MM.1S (cell line): ENCODE results near the gene RRP15.

ENCODE experiments used
- CTCF ChIP-seq: fragments of 300-600 bp; sonication (generic); IDR thresholded peaks from 2 replicates; pipeline ENCODE4 v1.5.1; 2016; ENCODE audit warnings: antibody characterized with exemption, low read length, mixed read lengths
- EZH2 ChIP-seq: fragments of 300-600 bp; sonication (generic); optimal IDR thresholded peaks from 2 replicates; pipeline ENCODE3; 2017; ENCODE audit warnings: low read depth, mild to moderate bottlenecking, antibody characterized with exemption, low read length, mixed read lengths
- EZH2phosphoT487 ChIP-seq: fragments of 300-600 bp; sonication (generic); IDR thresholded peaks from 2 replicates; pipeline ENCODE4 v1.6.1; 2018; ENCODE audit warnings: antibody characterized with exemption, low read length

- TF ChIP-seq CTCF (no peak), EZH2phosphoT487 (no peak), EZH2 (no peak)
These were observed 98.6 kb downstream of the RRP15 start for GRCh38 chr1:218383681-218384080.
